Measurements from ENCODE around the gene SLC13A2. TPM values are rescaled to one million over a fixed set of nuclear protein-coding genes. Genes with fewer than 3 reads are reported as not detected.
A peak's percentile ranks its signal among the peaks of the same experiment; 100 is the strongest.

The SLC13A2 gene
- total RNA-seq, 1 experiment from 2014 or later: not detected

GRCh38 chr17:28545141-28545503 lies 71.7 kb downstream of the SLC13A2 start:
- no peak overlapping the region for H3K4me3 Mint-ChIP-seq
- Histone ChIP-seq H3K4ac (ENCODE audit: low read depth, low read length) (no peak overlapping the region), H4K5ac (ENCODE audit: insufficient read length, low read depth, low read length) (no peak overlapping the region), H4K8ac (replicated peaks; ENCODE audit: insufficient read length, low read depth, low read length) (no peak overlapping the region), H3K27me3 (ENCODE audit: insufficient read depth, low read length) (no peaks in the 10 kb centered on the region), H3T11ph (ENCODE audit: low read length) (no peak overlapping the region), H3K79me1 (ENCODE audit: insufficient read depth, low read depth, low read length, poor library complexity, severe bottlenecking) (no peaks in the 10 kb centered on the region), H2BK12ac (ENCODE audit: insufficient read length, low read depth, low read length) (no peak overlapping the region), H2BK20ac (ENCODE audit: low read depth, low read length, poor library complexity, severe bottlenecking) (no peak overlapping the region), H4K20me1 (ENCODE audit: control insufficient read depth, insufficient read depth, insufficient read length) (no peaks in the 10 kb centered on the region), H3K14ac (ENCODE audit: insufficient read depth, low read length) (no peak overlapping the region), H3K4me2 (ENCODE audit: insufficient read depth, insufficient read length, low read length) (no peak overlapping the region), H2BK5ac (ENCODE audit: insufficient read length, low read length) (no peak overlapping the region), H3K79me2 (ENCODE audit: insufficient read depth, low read length) (no peaks in the 10 kb centered on the region), H3K9me3 (ENCODE audit: control insufficient read depth, low read depth, low read length) (no peaks in the 10 kb centered on the region), H4K91ac (ENCODE audit: insufficient read length, low read depth, low read length) (no peak overlapping the region), H2AK5ac (ENCODE audit: insufficient read length, low read length) (no peak overlapping the region), H2AFZ (ENCODE audit: low read length) (no peak overlapping the region), H3K4me1 (ENCODE audit: insufficient read depth, low read length) (peaks cover 8% of the 10 kb centered on the region; the same call in 1 of the 2 replicates), H3K27ac (ENCODE audit: insufficient read length, low read depth, low read length) (no peak overlapping the region), H2BK120ac (ENCODE audit: low read depth, low read length, poor library complexity, severe bottlenecking) (no peak overlapping the region), H3K18ac (ENCODE audit: insufficient read length, low read depth, low read length) (no peak overlapping the region), H3K23me2 (ENCODE audit: insufficient read length, low read depth, low read length, poor library complexity, severe bottlenecking) (no peaks in the 10 kb centered on the region), H3K56ac (ENCODE audit: insufficient read length, low read depth, low read length) (no peak overlapping the region), H3K23ac (ENCODE audit: insufficient read length, low read depth, low read length) (no peak overlapping the region), H2BK15ac (ENCODE audit: low read depth, low read length) (no peak overlapping the region), H3K9ac (ENCODE audit: extremely low read depth, insufficient read length, low read length) (no peak overlapping the region)
- H3K4me1 Mint-ChIP-seq: peaks cover 27 to 46% of the 10 kb centered on the region in 2 experiments
- H3K27me3 Mint-ChIP-seq (ENCODE audit: low read depth): no peaks in the 10 kb centered on the region
- no peak for TF ChIP-seq CTCF (conservative IDR thresholded peaks at IDR 0.05)
- WGBS (ENCODE audit: extremely low coverage, insufficient read length, low lambda C conversion rate): no CpG with 5 or more reads among the region's 2 CpGs
- H3K36me3 Mint-ChIP-seq (ENCODE audit: insufficient read depth in 1 of 3, low read depth in 3 of 3): peaks cover 2 to 6% (median 3%) of the 10 kb centered on the region in 3 experiments; a peak in 4 of 7 replicates
- H3K9me3 Mint-ChIP-seq: no peaks in the 10 kb centered on the region
- no peak for DNase-seq
- H3K27ac Mint-ChIP-seq: peak overlapping the region in 1 of 3 experiments; percentile 42; a peak in 2 of 7 replicates
